Coronary artery (tissue), 2 donors: Measurements from ENCODE around the gene GABRR1.

Experiments used
- DNase-seq: peaks from one replicate; pipeline ENCODE4 v3.0.0-alpha.2; 2017; ENCODE audit warnings: low spot score
- H3K27ac ChIP-seq, 2 donors: fragments of 200-600 bp; sonication (generic); one replicate each; pipeline ENCODE4 v1.5.1; 2016 to 2019
- H3K4me3 ChIP-seq: fragments of 200-600 bp; sonication (generic); 2 replicates; pipeline ENCODE4 v1.5.1; 2016; ENCODE audit warnings: mild to moderate bottlenecking, moderate library complexity
- TF ChIP-seq, protein P1 (sequence below): fragments of 200-600 bp; sonication (generic); IDR thresholded peaks from one replicate; pipeline ENCODE4 v1.5.1; 2019; ENCODE audit warnings: antibody characterized with exemption

The GABRR1 gene

DNA sequence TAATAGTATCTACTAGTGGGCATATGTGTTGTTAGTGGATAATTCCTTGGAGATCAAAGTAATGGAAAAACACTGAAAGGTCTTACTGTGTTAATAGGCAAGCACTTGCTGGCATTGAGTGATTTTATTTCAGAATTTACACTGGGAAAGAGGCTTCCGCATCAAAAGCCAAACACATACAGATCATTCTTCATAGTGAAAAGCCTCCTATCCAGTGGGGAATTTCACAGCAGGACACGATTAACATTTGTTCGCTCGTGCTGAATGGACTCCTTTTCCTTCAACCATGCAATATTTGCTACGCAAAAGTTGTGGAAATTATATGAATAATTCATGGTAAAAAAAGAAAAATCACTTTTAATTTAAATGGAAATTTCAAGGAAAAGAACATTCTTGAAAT lies 26.4 kb downstream of the GABRR1 start:
- no peak for DNase-seq
- Histone ChIP-seq H3K27ac (no peak overlapping the region), H3K4me3 (no peak overlapping the region)
- TF ChIP-seq, protein P1, sequence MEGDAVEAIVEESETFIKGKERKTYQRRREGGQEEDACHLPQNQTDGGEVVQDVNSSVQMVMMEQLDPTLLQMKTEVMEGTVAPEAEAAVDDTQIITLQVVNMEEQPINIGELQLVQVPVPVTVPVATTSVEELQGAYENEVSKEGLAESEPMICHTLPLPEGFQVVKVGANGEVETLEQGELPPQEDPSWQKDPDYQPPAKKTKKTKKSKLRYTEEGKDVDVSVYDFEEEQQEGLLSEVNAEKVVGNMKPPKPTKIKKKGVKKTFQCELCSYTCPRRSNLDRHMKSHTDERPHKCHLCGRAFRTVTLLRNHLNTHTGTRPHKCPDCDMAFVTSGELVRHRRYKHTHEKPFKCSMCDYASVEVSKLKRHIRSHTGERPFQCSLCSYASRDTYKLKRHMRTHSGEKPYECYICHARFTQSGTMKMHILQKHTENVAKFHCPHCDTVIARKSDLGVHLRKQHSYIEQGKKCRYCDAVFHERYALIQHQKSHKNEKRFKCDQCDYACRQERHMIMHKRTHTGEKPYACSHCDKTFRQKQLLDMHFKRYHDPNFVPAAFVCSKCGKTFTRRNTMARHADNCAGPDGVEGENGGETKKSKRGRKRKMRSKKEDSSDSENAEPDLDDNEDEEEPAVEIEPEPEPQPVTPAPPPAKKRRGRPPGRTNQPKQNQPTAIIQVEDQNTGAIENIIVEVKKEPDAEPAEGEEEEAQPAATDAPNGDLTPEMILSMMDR: no peak

DNA sequence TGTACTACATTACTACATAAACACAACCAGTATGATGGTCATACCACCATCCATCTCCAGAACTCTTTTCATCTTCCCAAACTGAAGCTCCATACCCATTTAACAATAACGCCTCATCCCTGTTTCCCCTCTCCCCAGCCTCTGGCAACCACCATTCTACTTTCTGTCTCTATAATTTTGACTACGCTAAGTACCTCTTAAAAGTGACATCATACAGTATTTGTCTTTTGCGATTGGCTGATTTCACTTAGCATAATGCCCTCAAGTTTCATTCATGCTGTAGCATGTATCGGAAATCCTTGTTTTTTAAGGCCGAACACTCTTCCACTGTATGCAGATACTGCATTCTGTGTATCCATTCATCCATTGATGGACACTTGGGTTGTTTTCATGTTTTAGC lies 29.7 kb downstream of the GABRR1 start:
- Histone ChIP-seq H3K4me3 (no peak overlapping the region), H3K27ac (no peak overlapping the region)
- TF ChIP-seq, protein P1: no peak
- no peak for DNase-seq

DNA sequence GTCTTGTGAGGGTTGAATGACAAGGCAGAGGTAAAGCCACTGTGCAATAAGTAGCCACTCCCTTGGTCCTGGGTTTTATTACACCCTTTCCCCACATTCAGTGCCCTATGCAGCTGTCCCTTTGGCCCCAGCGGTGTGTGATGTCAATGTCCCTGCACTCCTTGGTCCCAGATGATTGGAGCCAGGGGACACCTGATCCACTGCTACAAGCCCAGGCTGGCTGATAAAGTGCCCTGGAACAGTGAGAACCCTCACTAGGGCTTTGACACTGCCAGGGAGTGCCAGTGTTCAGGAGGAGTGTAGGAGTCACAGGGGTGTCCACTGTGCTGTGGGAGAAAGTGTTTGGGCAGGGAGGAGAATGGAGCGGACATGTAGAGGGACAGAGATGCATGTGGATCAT lies 30.4 kb downstream of the GABRR1 start:
- Histone ChIP-seq H3K4me3 (no peak overlapping the region), H3K27ac (no peak overlapping the region)
- no peak for DNase-seq
- TF ChIP-seq, protein P1: no peak

DNA sequence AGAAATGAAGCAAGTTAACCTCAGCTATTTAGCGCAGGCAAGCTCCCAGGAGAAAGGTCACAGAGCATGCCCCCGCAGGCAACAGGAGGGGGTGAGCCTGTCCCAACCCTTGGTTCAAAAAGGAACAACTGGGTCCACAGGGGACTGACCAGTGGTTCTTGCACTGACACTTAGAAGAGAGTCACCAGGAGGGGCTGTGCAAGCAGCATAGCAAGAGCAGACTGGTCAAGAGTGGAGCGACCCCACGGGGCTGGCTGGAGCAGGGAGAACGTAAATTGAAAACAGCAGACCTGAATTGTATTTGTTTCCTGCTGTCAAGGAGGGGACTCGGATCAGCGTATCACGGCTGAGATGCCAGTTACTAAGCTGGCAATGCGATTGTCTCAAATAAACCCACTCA lies 32.8 kb downstream of the GABRR1 start:
- Histone ChIP-seq H3K27ac (no peak overlapping the region), H3K4me3 (no peak overlapping the region)
- TF ChIP-seq, protein P1: no peak
- no peak for DNase-seq

DNA sequence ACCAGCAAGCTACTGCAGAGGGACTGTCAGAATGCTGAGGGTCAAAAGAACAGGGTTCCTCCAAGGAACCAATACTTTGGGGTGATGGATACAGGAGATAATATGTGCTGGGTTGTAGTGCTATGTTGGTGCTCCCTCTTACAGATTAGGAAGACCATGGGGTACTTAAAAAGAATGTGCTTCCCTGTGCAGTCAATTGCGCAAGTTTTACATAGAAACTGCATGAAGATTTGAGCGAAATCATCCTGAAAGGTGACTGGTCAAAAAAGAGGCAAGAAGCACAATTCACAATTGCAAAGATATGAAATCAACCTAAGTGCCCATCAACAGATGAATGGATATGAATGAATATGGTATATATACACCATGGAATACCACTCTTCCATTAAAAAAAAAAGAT lies 33.9 kb downstream of the GABRR1 start:
- TF ChIP-seq, protein P1: no peak
- DNase-seq: no peak
- Histone ChIP-seq H3K4me3 (no peak overlapping the region), H3K27ac (no peak overlapping the region)

DNA sequence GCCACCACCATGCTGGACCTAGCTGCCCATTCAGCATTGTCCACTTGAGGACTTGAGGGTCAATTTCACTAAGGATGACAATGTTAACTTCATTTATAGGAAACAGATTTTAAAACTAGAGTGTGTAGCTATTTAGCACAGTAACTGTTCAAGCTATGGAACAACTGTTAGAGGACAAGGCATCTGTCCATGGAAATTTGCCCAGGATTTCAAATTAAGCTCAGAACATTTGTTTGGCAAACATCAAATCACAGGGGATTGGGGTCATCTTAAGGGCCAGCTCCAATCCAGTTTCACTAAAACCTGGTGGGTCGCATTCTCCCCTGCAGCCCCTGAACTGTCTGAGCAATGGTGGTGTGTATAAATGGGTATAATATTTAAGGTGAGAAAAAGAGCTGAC lies 36.2 kb downstream of the GABRR1 start:
- no peak overlapping the region for H3K27ac ChIP-seq
- TF ChIP-seq, protein P1: no peak
- DNase-seq: no peak
- no peak overlapping the region for H3K4me3 ChIP-seq

DNA sequence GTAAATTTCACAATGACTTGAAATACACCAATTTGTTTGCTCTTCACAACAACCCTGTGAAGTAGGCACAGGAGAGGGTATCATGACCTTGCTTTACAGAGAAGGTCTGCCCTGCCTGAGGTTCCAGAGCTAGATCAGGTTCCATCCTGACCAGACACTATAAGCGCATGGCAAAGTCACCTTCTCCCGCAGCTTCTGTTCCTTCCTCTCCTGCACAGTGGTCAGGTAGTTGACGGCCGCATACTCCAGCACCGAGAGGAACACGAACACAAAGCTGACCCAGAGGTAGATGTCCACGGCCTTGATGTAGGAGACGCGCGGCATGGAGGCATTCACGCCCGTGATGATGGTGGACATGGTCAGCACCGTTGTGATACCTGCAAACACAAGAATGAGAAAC lies 37.0 kb downstream of the GABRR1 start:
- TF ChIP-seq, protein P1: no peak
- Histone ChIP-seq H3K27ac (no peak overlapping the region), H3K4me3 (no peak overlapping the region)
- no peak for DNase-seq
